K562 (cell line): ENCODE results near the gene ABCF2. TPM values are rescaled to one million over a fixed set of nuclear protein-coding genes. Genes with fewer than 3 reads are reported as not detected.
A peak's percentile ranks its signal among the peaks of the same experiment; 100 is the strongest.

ENCODE experiments used
- ATAC-seq: fragments of 200-7000 bp; cut with Tn5 transposase; 3 replicates; pipeline ENCODE4 v1.9.1; 2020; ENCODE audit warnings: moderate library complexity
- BruUV-seq: library from RNA; stranded (reverse); fragments of 400-500 nt; replicated peaks from 2 replicates; lab custom pipeline; 2021; lab: Mats Ljungman, UMichigan
- CTCF ChIA-PET: fragments of 300-600 bp; formaldehyde crosslinking; extraction: SDS; loops from one replicate; lab custom pipeline; 2021; ENCODE audit warnings: low intra/inter-chr PET ratio; lab: Yijun Ruan, JAX
- POLR2A ChIA-PET: fragments of 300-600, 350-650 bp; sonication (Branson Sonifier 250); formaldehyde crosslinking; extraction: SDS; loops from one replicate; lab custom pipeline; 2021; ENCODE audit warnings: antibody characterized with exemption, inconsistent platforms; lab: Yijun Ruan, JAX
- DNase-seq, 4 experiments: peaks; one replicate each; pipeline versions ENCODE4 v3.0.0 to v3.0.0-alpha.2; 2011 to 2018; ENCODE audit warnings: low spot score in 3 of 4, mixed read lengths in 3 of 4; ENCODE audit errors: extremely low read depth in 1 of 4
- FAIRE-seq: peaks from 2 replicates; lab custom pipeline; 2011; peaks lifted over from hg19 to GRCh38; lab: Jason Lieb, UNC
- H2AFZ ChIP-seq: 2 replicates; pipeline ENCODE4 v1.6.0; 2011; ENCODE audit warnings: low read depth, low read length, control low read depth, inconsistent platforms
- H3K27ac ChIP-seq: fragments of 200-600 bp; 3 replicates; pipeline ENCODE4 v1.8.0; 2011; ENCODE audit warnings: low read depth, mild to moderate bottlenecking, control low read depth, inconsistent platforms, low read length, moderate library complexity, mixed read lengths; ENCODE audit errors: extremely low read depth
- H3K27me3 ChIP-seq, 2 experiments: fragments of 300-600 bp in 1 of 2; 2 replicates in 1 of 2; 3 replicates in 1 of 2; pipeline versions ENCODE4 v1.6.0 to v1.8.0; 2011; ENCODE audit warnings: inconsistent platforms in 2 of 2, low read length in 2 of 2, mild to moderate bottlenecking in 1 of 2, mixed read lengths in 1 of 2, moderate library complexity in 1 of 2; ENCODE audit not compliant: control insufficient read depth in 2 of 2, insufficient read depth in 2 of 2
- H3K36me3 ChIP-seq: fragments of 300-600 bp; 3 replicates; pipeline ENCODE4 v1.8.0; 2011; ENCODE audit warnings: mild to moderate bottlenecking, low read length, inconsistent platforms; ENCODE audit not compliant: control insufficient read depth, insufficient read depth
- H3K4me1 ChIP-seq, 2 experiments: fragments of 200-600 bp in 1 of 2; replicated peaks in 1 of 2; 2 replicates in 1 of 2; 3 replicates in 1 of 2; pipeline versions ENCODE4 v1.5.1 to v1.8.0; 2011; ENCODE audit warnings: inconsistent platforms in 2 of 2, low read length in 2 of 2, mild to moderate bottlenecking in 1 of 2, mixed read lengths in 1 of 2, moderate library complexity in 1 of 2; ENCODE audit not compliant: control insufficient read depth in 2 of 2, insufficient read depth in 2 of 2
- H3K4me2 ChIP-seq: 2 replicates; pipeline ENCODE4 v1.6.1; 2011; ENCODE audit warnings: low read length, control low read depth, inconsistent platforms, mixed read lengths; ENCODE audit not compliant: insufficient read depth
- H3K4me3 ChIP-seq: fragments of 200-600 bp; sonication (generic), shearing (Covaris generic); 2 replicates; pipeline ENCODE4 v1.5.1; 2016; ENCODE audit warnings: control low read depth, inconsistent platforms
- H3K79me2 ChIP-seq: fragments of 200-600 bp; 3 replicates; pipeline ENCODE4 v1.8.0; 2011; ENCODE audit warnings: low read length, inconsistent platforms; ENCODE audit not compliant: control insufficient read depth, insufficient read depth
- H3K9ac ChIP-seq, 2 experiments: 2 replicates each; pipeline versions ENCODE4 v1.6.0 to v1.6.1; 2011; ENCODE audit warnings: low read depth in 2 of 2, low read length in 2 of 2, control low read depth in 1 of 2, inconsistent platforms in 1 of 2, mild to moderate bottlenecking in 1 of 2, mixed read lengths in 1 of 2; ENCODE audit not compliant: insufficient read depth in 1 of 2
- H3K9me1 ChIP-seq: one replicate; pipeline ENCODE4 v1.6.0; 2011; ENCODE audit warnings: inconsistent platforms, mild to moderate bottlenecking, low read length, moderate library complexity; ENCODE audit not compliant: control insufficient read depth, insufficient read depth
- H3K9me3 ChIP-seq: replicated peaks from 2 replicates; pipeline ENCODE4 v1.5.1; 2011; ENCODE audit warnings: low read depth, low read length, inconsistent platforms; ENCODE audit not compliant: control insufficient read depth, insufficient read depth
- H4K20me1 ChIP-seq: replicated peaks from 2 replicates; pipeline ENCODE4 v1.6.1; 2011; ENCODE audit warnings: low read length, inconsistent platforms, mixed read lengths; ENCODE audit not compliant: control insufficient read depth, insufficient read depth
- BRD4 ChIP-seq: fragments of 200-600 bp; sonication (generic); IDR thresholded peaks from 2 replicates; pipeline ENCODE4 v1.6.1; 2017; ENCODE audit warnings: inconsistent platforms
- CEBPB ChIP-seq: fragments of 450-650 bp; IDR thresholded peaks from 2 replicates; pipeline ENCODE4 v1.6.1; 2016; ENCODE audit warnings: missing genetic modification characterization, missing compliant biosample characterization
- CHD1 ChIP-seq: fragments of 200-600 bp; sonication (generic); IDR thresholded peaks from one replicate; pipeline ENCODE4 v1.6.1; 2012; ENCODE audit warnings: mild to moderate bottlenecking, moderate library complexity, low read length, inconsistent platforms
- CLOCK ChIP-seq: fragments of 250-450 bp; sonication (Bioruptor Pico); IDR thresholded peaks from 2 replicates; pipeline ENCODE4 v1.4.0; 2020; ENCODE audit warnings: mild to moderate bottlenecking, moderate library complexity, borderline replicate concordance
- CREB1 ChIP-seq, 2 experiments: sonication (generic) in 1 of 2; formaldehyde crosslinking in 1 of 2; IDR thresholded peaks; 2 replicates each; pipeline versions ENCODE4 v1.6.1 to v1.8.0; 2012 to 2022; ENCODE audit warnings: inconsistent platforms in 1 of 2, mild to moderate bottlenecking in 1 of 2, missing genetic modification reagents in 1 of 2, moderate library complexity in 1 of 2
- GABPB2 ChIP-seq: fragments of 250-450 bp; sonication (Bioruptor Pico); conservative IDR thresholded peaks from 2 replicates; pipeline ENCODE4 v1.5.1; 2021; ENCODE audit warnings: mild to moderate bottlenecking
- JUN ChIP-seq, 2 experiments: sonication (generic) in 1 of 2; formaldehyde crosslinking in 1 of 2; IDR thresholded peaks; 2 replicates each; pipeline versions ENCODE4 v1.6.1 to v1.8.0; 2012 to 2022; ENCODE audit warnings: borderline replicate concordance in 2 of 2, mild to moderate bottlenecking in 2 of 2, improper control_type of control experiment in 1 of 2, low read depth in 1 of 2, low read length in 1 of 2, missing genetic modification reagents in 1 of 2
- MCM7 ChIP-seq, 2 experiments: fragments of 450-650 bp; IDR thresholded peaks; 2 replicates each; pipeline ENCODE4 v1.6.1; 2016 to 2018
- NFXL1 ChIP-seq: fragments of 450-650 bp; formaldehyde crosslinking; IDR thresholded peaks from 2 replicates; pipeline ENCODE4 v1.4.0; 2021; ENCODE audit warnings: mild to moderate bottlenecking
- POLR2H ChIP-seq: IDR thresholded peaks from 2 replicates; pipeline ENCODE4 v1.6.1; 2016; ENCODE audit warnings: missing genetic modification characterization, low read depth, mild to moderate bottlenecking, control low read depth, missing compliant biosample characterization, moderate library complexity
- PTBP1 ChIP-seq: fragments of 200-400 bp; formaldehyde crosslinking; IDR thresholded peaks from 2 replicates; pipeline ENCODE4 v1.6.1; 2017; ENCODE audit warnings: low read depth, low read length
- RHOXF2B ChIP-seq: fragments of 250-450 bp; sonication (Bioruptor Pico); conservative IDR thresholded peaks from 2 replicates; pipeline ENCODE4 v1.5.1; 2021
- SLC30A9 ChIP-seq: fragments of 250-450 bp; sonication (Bioruptor Pico); IDR thresholded peaks from 2 replicates; pipeline ENCODE4 v1.8.0; 2022; ENCODE audit warnings: mild to moderate bottlenecking, moderate library complexity
- SMARCE1 ChIP-seq: fragments of 450-650 bp; IDR thresholded peaks from 2 replicates; pipeline ENCODE4 v1.7.1; 2016; ENCODE audit warnings: mild to moderate bottlenecking
- TEAD1 ChIP-seq, 2 experiments: fragments of 450-650 bp in 1 of 2; sonication (generic) in 1 of 2; formaldehyde crosslinking; IDR thresholded peaks; 2 replicates each; pipeline versions ENCODE4 v1.4.0 to v1.8.0; 2020 to 2022; ENCODE audit warnings: mild to moderate bottlenecking in 2 of 2, missing genetic modification reagents in 1 of 2
- U2AF2 ChIP-seq: fragments of 200-400 bp; formaldehyde crosslinking; optimal IDR thresholded peaks from 2 replicates; pipeline ENCODE3; 2017; ENCODE audit warnings: low read depth, mild to moderate bottlenecking, low read length
- ZBTB17 ChIP-seq: fragments of 450-650 bp; formaldehyde crosslinking; IDR thresholded peaks from 2 replicates; pipeline ENCODE4 v1.4.0; 2020; ENCODE audit warnings: mild to moderate bottlenecking
- ZNF146 ChIP-seq: IDR thresholded peaks from one replicate; pipeline ENCODE4 v1.6.1; 2018; ENCODE audit warnings: missing compliant biosample characterization; ENCODE audit not compliant: unreplicated experiment
- ZNF253 ChIP-seq: fragments of 250-450 bp; sonication (Bioruptor Pico); conservative IDR thresholded peaks from 2 replicates; pipeline ENCODE4 v1.6.1; 2021; ENCODE audit warnings: mild to moderate bottlenecking
- WGBS: fragments of 100-300 bp; shearing (Covaris generic); methylation state at CpG from one replicate; pipeline ENCODE4 v1.1.6; 2016; ENCODE audit warnings: low coverage, mixed read lengths; ENCODE audit not compliant: insufficient coverage; ENCODE audit errors: missing lambda C conversion rate; 5-methylcytosine and 5-hydroxymethylcytosine counted together
- in situ Hi-C: fragments of 300-500 bp; cut with MboI; formaldehyde crosslinking; loops from 4 replicates; pipeline ENCODE4 v1.15.0; 2018; ENCODE audit warnings: inconsistent platforms, mixed read lengths
- intact Hi-C: fragments of 100-400 bp; cut with micrococcal nuclease; formaldehyde crosslinking; loops from 2 replicates; pipeline ENCODE4 v1.14.2; 2022
- polyA plus RNA-seq, 8 experiments: library from polyadenylated mRNA; depleted of rRNA in 4 of 8; stranded (reverse) in 5 of 8; unstranded in 3 of 8; fragments of >200 nt; fragmentation: Nextera tagmentation in 2 of 8; fragmentation: Illumina TruSeq in 1 of 8; extraction: Ambion mirVana in 2 of 8; extraction: Trizol in 1 of 8; gene quantifications; 2 replicates each; pipeline versions ENCODE4 v1.2.1 to v1.2.3, GENCODE V29; 2011 to 2014; ENCODE audit warnings: inconsistent platforms in 1 of 8, missing spikeins in 1 of 8
- total RNA-seq, 7 experiments: library from RNA; depleted of rRNA in 6 of 7; stranded (reverse); fragments of >200 nt in 6 of 7; fragmentation: Illumina TruSeq in 2 of 7; extraction: Trizol in 2 of 7; gene quantifications; 2 replicates each; pipeline versions ENCODE4 v1.2.1 to v1.2.3, GENCODE V29; 2011 to 2021; ENCODE audit warnings: low replicate concordance in 1 of 7

Gene ABCF2
- total and polyA plus RNA-seq, 9 of the 15 experiments (the other 6 are each of a cell fraction or from before 2014, with no cell fraction given), result 62.1 to 224 (median 113) TPM

- in situ Hi-C loops (no loop called here), intact Hi-C loops (loop anchor here (2.0 kb wide), 2 partner anchors 18 to 198 kb away; partner anchors contain the start of gene ABCB8)
- Histone ChIP-seq H3K4me3 (peak overlapping the region; percentile 82), H3K27me3 (no peaks in the 10 kb centered on the region), H3K4me2 (peak overlapping the region; percentile 92), H3K27ac (peak overlapping the region; percentile 67), H3K79me2 (peaks cover 23% of the 10 kb centered on the region), H4K20me1 (no peaks in the 10 kb centered on the region), H3K9me3 (no peaks in the 10 kb centered on the region), H2AFZ (peak overlapping the region; percentile 96), H3K4me1 (peaks cover 22% of the 10 kb centered on the region in 2 experiments; a peak in 4 of 5 replicates), H3K36me3 (peaks cover 48% of the 10 kb centered on the region), H3K9ac (peak overlapping the region; percentile 89 to 97), H3K9me1 (peaks cover 6% of the 10 kb centered on the region)
- 2% methylated on average over 15 of the region's 15 CpGs for WGBS
- POLR2A ChIA-PET, result interaction anchor here (0.8 to 3.6 kb wide), 9 partner anchors 8 to 165 kb away, joined by 3 to 36 read pairs (median 9); partner anchors contain the start of gene H2BK1
- BruUV-seq, result TSS peak; percentile 54
- ATAC-seq (peak; percentile 9), FAIRE-seq (no peak), DNase-seq (no peak)
- CTCF ChIA-PET, result interaction anchor here (0.7 kb wide), 2 partner anchors 22 to 1635 kb away, joined by 3 to 4 read pairs; no protein-coding TSS in a partner anchor
- 0 out of 4 replicates have a peak, but pooled peaks of 1 of the 2 experiments have one; percentile 54 for TF ChIP-seq TEAD1 (CRISPR knock-in tag; IDR thresholded peaks at IDR 0.05)
- no peak for TF ChIP-seq CLOCK (CRISPR knock-in tag)
- TF ChIP-seq CEBPB, result no peak
- no peak for TF ChIP-seq JUN (IDR thresholded peaks at IDR 0.05; ENCODE audit: borderline replicate concordance, low read depth, low read length)
- no peak for TF ChIP-seq JUN (CRISPR knock-in tag; IDR thresholded peaks at IDR 0.05; ENCODE audit: borderline replicate concordance)
- no peak for TF ChIP-seq RHOXF2B (CRISPR knock-in tag)
- TF ChIP-seq U2AF2, result no peak
- TF ChIP-seq POLR2H, result no peak
- TF ChIP-seq SLC30A9 (CRISPR knock-in tag), result no peak
- 0 out of 2 replicates have a peak, but pooled peaks have one; percentile 45 for TF ChIP-seq SMARCE1
- TF ChIP-seq CHD1, result peak; percentile 49
- TF ChIP-seq ZBTB17 (CRISPR knock-in tag), result no peak
- TF ChIP-seq NFXL1, result no peak
- no peak for TF ChIP-seq CREB1 (IDR thresholded peaks at IDR 0.05)
- no peak for TF ChIP-seq CREB1 (CRISPR knock-in tag; IDR thresholded peaks at IDR 0.05)
- TF ChIP-seq BRD4, result no peak; the same call in 1 of the 2 replicates
- TF ChIP-seq ZNF146 (CRISPR knock-in tag), result no peak
- TF ChIP-seq MCM7 (IDR thresholded peaks at IDR 0.05), result no peak
- no peak for TF ChIP-seq ZNF253
- TF ChIP-seq PTBP1, result no peak
- TF ChIP-seq GABPB2, result no peak
Measured at GRCh38 chr7:151226560-151226874, 488 bp downstream of the ABCF2 start.
